Stomach (tissue), 4 donors: ENCODE measurements around the gene RCE1.

Experiments
- EP300 ChIP-seq: sonication (generic); formaldehyde crosslinking; IDR thresholded peaks from one replicate; pipeline ENCODE4 v1.6.1; 2017; ENCODE audit warnings: antibody characterized with exemption
- TF ChIP-seq, protein P1 (sequence below), 7 experiments: fragments of 450-650 bp in 4 of 7; fragments of 200-600 bp in 3 of 7; sonication (generic) in 3 of 7; IDR thresholded peaks; one replicate each; pipeline ENCODE4 v1.5.1; 2016 to 2019; ENCODE audit warnings: antibody characterized with exemption in 7 of 7, control low read depth in 2 of 7, mild to moderate bottlenecking in 1 of 7

- no peak for TF ChIP-seq EP300
- TF ChIP-seq, protein P1, sequence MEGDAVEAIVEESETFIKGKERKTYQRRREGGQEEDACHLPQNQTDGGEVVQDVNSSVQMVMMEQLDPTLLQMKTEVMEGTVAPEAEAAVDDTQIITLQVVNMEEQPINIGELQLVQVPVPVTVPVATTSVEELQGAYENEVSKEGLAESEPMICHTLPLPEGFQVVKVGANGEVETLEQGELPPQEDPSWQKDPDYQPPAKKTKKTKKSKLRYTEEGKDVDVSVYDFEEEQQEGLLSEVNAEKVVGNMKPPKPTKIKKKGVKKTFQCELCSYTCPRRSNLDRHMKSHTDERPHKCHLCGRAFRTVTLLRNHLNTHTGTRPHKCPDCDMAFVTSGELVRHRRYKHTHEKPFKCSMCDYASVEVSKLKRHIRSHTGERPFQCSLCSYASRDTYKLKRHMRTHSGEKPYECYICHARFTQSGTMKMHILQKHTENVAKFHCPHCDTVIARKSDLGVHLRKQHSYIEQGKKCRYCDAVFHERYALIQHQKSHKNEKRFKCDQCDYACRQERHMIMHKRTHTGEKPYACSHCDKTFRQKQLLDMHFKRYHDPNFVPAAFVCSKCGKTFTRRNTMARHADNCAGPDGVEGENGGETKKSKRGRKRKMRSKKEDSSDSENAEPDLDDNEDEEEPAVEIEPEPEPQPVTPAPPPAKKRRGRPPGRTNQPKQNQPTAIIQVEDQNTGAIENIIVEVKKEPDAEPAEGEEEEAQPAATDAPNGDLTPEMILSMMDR (IDR thresholded peaks at IDR 0.05): no peak
These were observed 743 bp upstream of the RCE1 start for GRCh38 chr11:66842501-66842895.
